ENCODE measurements around the gene PRR18.
A peak's percentile ranks its signal among the peaks of the same experiment; 100 is the strongest.

Gene PRR18

GRCh38 chr6:166284640-166285039, 23.6 kb downstream of the PRR18 start:
- no peak for TF ChIP-seq POLR2A (IDR thresholded peaks at IDR 0.05; ENCODE audit: low read depth, low read length)
- no peak for DNase-seq (ENCODE audit: insufficient read length, low spot score)
- no peak for FAIRE-seq

- DNase-seq (ENCODE audit: insufficient read length, low spot score) (no peak), FAIRE-seq (no peak)
- no peak for TF ChIP-seq POLR2A (IDR thresholded peaks at IDR 0.05; ENCODE audit: low read depth, low read length)
Measured at GRCh38 chr6:166282394-166283032, 25.7 kb downstream of the PRR18 start.

GRCh38 chr6:166281104-166281503, 27.1 kb downstream of the PRR18 start:
- TF ChIP-seq POLR2A (IDR thresholded peaks at IDR 0.05; ENCODE audit: low read depth, low read length), result no peak
- DNase-seq (ENCODE audit: insufficient read length, low spot score) (no peak), FAIRE-seq (no peak)

GRCh38 chr6:166279393-166279679, 28.9 kb downstream of the PRR18 start:
- TF ChIP-seq POLR2A (IDR thresholded peaks at IDR 0.05; ENCODE audit: low read depth, low read length), result no peak
- no peak for FAIRE-seq

GRCh38 chr6:166278579-166279392, 29.4 kb downstream of the PRR18 start:
- DNase-seq (ENCODE audit: insufficient read length, low spot score) (no peak), FAIRE-seq (no peak)
- TF ChIP-seq POLR2A (IDR thresholded peaks at IDR 0.05; ENCODE audit: low read depth, low read length), result no peak

More at GRCh38 chr6:166279393-166279679, 28.9 kb downstream of the PRR18 start:
- no peak for DNase-seq (ENCODE audit: insufficient read length, low spot score)

GRCh38 chr6:166277892-166278578, 30.2 kb downstream of the PRR18 start:
- DNase-seq (ENCODE audit: insufficient read length, low spot score), result no peak
- no peak for FAIRE-seq
- no peak for TF ChIP-seq POLR2A (IDR thresholded peaks at IDR 0.05; ENCODE audit: low read depth, low read length)

- no peak for TF ChIP-seq POLR2A (IDR thresholded peaks at IDR 0.05; ENCODE audit: low read depth, low read length)
- DNase-seq (ENCODE audit: insufficient read length, low spot score) (no peak), FAIRE-seq (no peak)
Measured at GRCh38 chr6:166277018-166277417, 31.2 kb downstream of the PRR18 start.

- TF ChIP-seq POLR2A (IDR thresholded peaks at IDR 0.05; ENCODE audit: low read depth, low read length), result no peak
- peak; percentile 33 for DNase-seq (ENCODE audit: insufficient read length, low spot score)
- FAIRE-seq, result no peak
Measured at GRCh38 chr6:166275714-166276166, 32.5 kb downstream of the PRR18 start.

- DNase-seq (ENCODE audit: insufficient read length, low spot score) (no peak), FAIRE-seq (no peak)
- no peak for TF ChIP-seq POLR2A (IDR thresholded peaks at IDR 0.05; ENCODE audit: low read depth, low read length)
Measured at GRCh38 chr6:166274739-166275370, 33.3 kb downstream of the PRR18 start.

GRCh38 chr6:166274163-166274562, 34.0 kb downstream of the PRR18 start:
- FAIRE-seq, result no peak
- no peak for DNase-seq (ENCODE audit: insufficient read length, low spot score)
- no peak for TF ChIP-seq POLR2A (IDR thresholded peaks at IDR 0.05; ENCODE audit: low read depth, low read length)

GRCh38 chr6:166271376-166271765, 36.8 kb downstream of the PRR18 start:
- TF ChIP-seq POLR2A (IDR thresholded peaks at IDR 0.05; ENCODE audit: low read depth, low read length), result no peak
- FAIRE-seq, result no peak
- no peak for DNase-seq (ENCODE audit: insufficient read length, low spot score)

GRCh38 chr6:166270706-166271375, 37.4 kb downstream of the PRR18 start:
- TF ChIP-seq POLR2A (IDR thresholded peaks at IDR 0.05; ENCODE audit: low read depth, low read length), result no peak
- DNase-seq (ENCODE audit: insufficient read length, low spot score) (no peak), FAIRE-seq (no peak)

- no peak for DNase-seq (ENCODE audit: insufficient read length, low spot score)
- TF ChIP-seq POLR2A (IDR thresholded peaks at IDR 0.05; ENCODE audit: low read depth, low read length), result no peak
- no peak for FAIRE-seq
Measured at GRCh38 chr6:166269301-166270039, 38.7 kb downstream of the PRR18 start.
